ENCODE measurements around the gene RALY. TPM values are rescaled to one million over a fixed set of nuclear protein-coding genes. Genes with fewer than 3 reads are reported as not detected.

RALY gene
- total and polyA plus RNA-seq, 5 donors from 2014 or later = 160 to 216 (median 191) TPM

GRCh38 chr20:34083781-34084180, 90.1 kb downstream of the RALY start:
- H3K4me1 Mint-ChIP-seq = peaks cover 4 to 28% (median 21%) of the 10 kb centered on the region in 4 donors
- H3K36me3 Mint-ChIP-seq = peaks cover 36% of the 10 kb centered on the region
- Histone ChIP-seq H3K9me3 (ENCODE audit: control insufficient read depth in 2 of 2, low read length in 2 of 2) (no peaks in the 10 kb centered on the region), H3K27me3 (ENCODE audit: control insufficient read depth, insufficient read depth, low read length) (no peaks in the 10 kb centered on the region), H3K27ac (ENCODE audit: insufficient read depth, low read length, poor library complexity, severe bottlenecking) (no peak overlapping the region), H3K4me3 (ENCODE audit: low read depth, low read length) (no peak overlapping the region), H3K4me1 (ENCODE audit: control insufficient read depth, insufficient read depth, low read length, poor library complexity, severe bottlenecking) (no peaks in the 10 kb centered on the region), H3K36me3 (ENCODE audit: control insufficient read depth, insufficient read depth, low read length) (peaks cover 77% of the 10 kb centered on the region)
- no peaks in the 10 kb centered on the region for H3K9me3 Mint-ChIP-seq
- DNase-seq = no peak
- H3K4me3 Mint-ChIP-seq = no peak overlapping the region
- peak overlapping the region; percentile 28 to 63 (median 44) for H3K27ac Mint-ChIP-seq
- ATAC-seq (ENCODE audit: low read depth in 2 of 2) = no peak
- H3K27me3 Mint-ChIP-seq = no peaks in the 10 kb centered on the region

- H3K4me3 Mint-ChIP-seq = no peak overlapping the region
- H3K4me3 ChIP-seq (ENCODE audit: low read depth, low read length) = no peak overlapping the region
- no peaks in the 10 kb centered on the region for H3K27me3 ChIP-seq (ENCODE audit: control insufficient read depth, insufficient read depth, low read length)
- H3K4me1 Mint-ChIP-seq = peaks cover 4 to 27% (median 21%) of the 10 kb centered on the region in 4 donors
- no peak for DNase-seq
- H3K27ac ChIP-seq (ENCODE audit: insufficient read depth, low read length, poor library complexity, severe bottlenecking) = no peak overlapping the region
- H3K9me3 Mint-ChIP-seq = no peaks in the 10 kb centered on the region
- no peaks in the 10 kb centered on the region for H3K4me1 ChIP-seq (ENCODE audit: control insufficient read depth, insufficient read depth, low read length, poor library complexity, severe bottlenecking)
- H3K36me3 Mint-ChIP-seq = peaks cover 36% of the 10 kb centered on the region
- H3K36me3 ChIP-seq (ENCODE audit: control insufficient read depth, insufficient read depth, low read length) = peaks cover 77% of the 10 kb centered on the region
- no peaks in the 10 kb centered on the region for H3K27me3 Mint-ChIP-seq
- no peak for ATAC-seq (ENCODE audit: low read depth in 2 of 2)
- peak overlapping the region in 2 of 3 donors; percentile 44 to 63 for H3K27ac Mint-ChIP-seq
- no peaks in the 10 kb centered on the region for H3K9me3 ChIP-seq (ENCODE audit: control insufficient read depth in 2 of 2, low read length in 2 of 2)
Observed at GRCh38 chr20:34084227-34084923, 90.7 kb downstream of the RALY start.

- no peak overlapping the region for H3K27ac ChIP-seq (ENCODE audit: insufficient read depth, low read length, poor library complexity, severe bottlenecking)
- H3K4me1 Mint-ChIP-seq = peaks cover 4 to 29% (median 21%) of the 10 kb centered on the region in 4 donors
- peaks cover 80% of the 10 kb centered on the region for H3K36me3 ChIP-seq (ENCODE audit: control insufficient read depth, insufficient read depth, low read length)
Observed at GRCh38 chr20:34085544-34086040, 91.9 kb downstream of the RALY start.

GRCh38 chr20:34088305-34089174, 94.8 kb downstream of the RALY start:
- no peak overlapping the region for H3K27ac ChIP-seq (ENCODE audit: insufficient read depth, low read length, poor library complexity, severe bottlenecking)
- H3K27ac Mint-ChIP-seq = peak overlapping the region in 2 of 3 donors; percentile 35 to 51

More at GRCh38 chr20:34085544-34086040, 91.9 kb downstream of the RALY start:
- no peak overlapping the region for H3K4me3 ChIP-seq (ENCODE audit: low read depth, low read length)
- no peaks in the 10 kb centered on the region for H3K27me3 Mint-ChIP-seq
- no peaks in the 10 kb centered on the region for H3K9me3 Mint-ChIP-seq
- no peaks in the 10 kb centered on the region for H3K4me1 ChIP-seq (ENCODE audit: control insufficient read depth, insufficient read depth, low read length, poor library complexity, severe bottlenecking)
- peak overlapping the region; percentile 63 to 95 (median 68) for H3K27ac Mint-ChIP-seq
- no peak for ATAC-seq (ENCODE audit: low read depth in 2 of 2)
- no peak overlapping the region for H3K4me3 Mint-ChIP-seq
- no peak for DNase-seq
- H3K36me3 Mint-ChIP-seq = peaks cover 44% of the 10 kb centered on the region
- no peaks in the 10 kb centered on the region for H3K27me3 ChIP-seq (ENCODE audit: control insufficient read depth, insufficient read depth, low read length)
- H3K9me3 ChIP-seq (ENCODE audit: control insufficient read depth in 2 of 2, low read length in 2 of 2) = no peaks in the 10 kb centered on the region

GRCh38 chr20:34089175-34089479, 95.4 kb downstream of the RALY start:
- Mint-ChIP-seq H3K4me1 (peaks cover 9 to 24% (median 16%) of the 10 kb centered on the region in 4 donors), H3K27ac (peak overlapping the region in 1 of 3 donors; percentile 35), H3K9me3 (no peaks in the 10 kb centered on the region), H3K4me3 (no peak overlapping the region), H3K36me3 (peaks cover 57% of the 10 kb centered on the region), H3K27me3 (no peaks in the 10 kb centered on the region)
- Histone ChIP-seq H3K36me3 (ENCODE audit: control insufficient read depth, insufficient read depth, low read length) (peaks cover 85% of the 10 kb centered on the region), H3K27ac (ENCODE audit: insufficient read depth, low read length, poor library complexity, severe bottlenecking) (no peak overlapping the region), H3K4me1 (ENCODE audit: control insufficient read depth, insufficient read depth, low read length, poor library complexity, severe bottlenecking) (no peaks in the 10 kb centered on the region), H3K9me3 (ENCODE audit: control insufficient read depth in 2 of 2, low read length in 2 of 2) (no peaks in the 10 kb centered on the region), H3K4me3 (ENCODE audit: low read depth, low read length) (no peak overlapping the region), H3K27me3 (ENCODE audit: control insufficient read depth, insufficient read depth, low read length) (no peaks in the 10 kb centered on the region)
- ATAC-seq (ENCODE audit: low read depth in 2 of 2) (no peak), DNase-seq (no peak)

More at GRCh38 chr20:34088305-34089174, 94.8 kb downstream of the RALY start:
- Mint-ChIP-seq H3K4me1 (peaks cover 7 to 26% (median 19%) of the 10 kb centered on the region in 4 donors), H3K4me3 (no peak overlapping the region), H3K9me3 (no peaks in the 10 kb centered on the region), H3K27me3 (no peaks in the 10 kb centered on the region), H3K36me3 (peaks cover 55% of the 10 kb centered on the region)
- ATAC-seq (ENCODE audit: low read depth in 2 of 2) (no peak), DNase-seq (no peak)
- Histone ChIP-seq H3K36me3 (ENCODE audit: control insufficient read depth, insufficient read depth, low read length) (peaks cover 85% of the 10 kb centered on the region), H3K27me3 (ENCODE audit: control insufficient read depth, insufficient read depth, low read length) (no peaks in the 10 kb centered on the region), H3K4me1 (ENCODE audit: control insufficient read depth, insufficient read depth, low read length, poor library complexity, severe bottlenecking) (no peaks in the 10 kb centered on the region), H3K4me3 (ENCODE audit: low read depth, low read length) (no peak overlapping the region), H3K9me3 (ENCODE audit: control insufficient read depth in 2 of 2, low read length in 2 of 2) (no peaks in the 10 kb centered on the region)

GRCh38 chr20:34089655-34090345, 96.1 kb downstream of the RALY start:
- Histone ChIP-seq H3K27ac (ENCODE audit: insufficient read depth, low read length, poor library complexity, severe bottlenecking) (no peak overlapping the region), H3K36me3 (ENCODE audit: control insufficient read depth, insufficient read depth, low read length) (peaks cover 85% of the 10 kb centered on the region), H3K9me3 (ENCODE audit: control insufficient read depth in 2 of 2, low read length in 2 of 2) (no peaks in the 10 kb centered on the region), H3K4me3 (ENCODE audit: low read depth, low read length) (no peak overlapping the region), H3K27me3 (ENCODE audit: control insufficient read depth, insufficient read depth, low read length) (no peaks in the 10 kb centered on the region), H3K4me1 (ENCODE audit: control insufficient read depth, insufficient read depth, low read length, poor library complexity, severe bottlenecking) (no peaks in the 10 kb centered on the region)
- Mint-ChIP-seq H3K27me3 (no peaks in the 10 kb centered on the region), H3K4me3 (no peak overlapping the region), H3K4me1 (peaks cover 9 to 22% (median 15%) of the 10 kb centered on the region in 4 donors), H3K27ac (peak overlapping the region in 1 of 3 donors; percentile 77), H3K36me3 (peaks cover 54% of the 10 kb centered on the region), H3K9me3 (no peaks in the 10 kb centered on the region)
- no peak for DNase-seq
- ATAC-seq (ENCODE audit: low read depth in 2 of 2) = no peak

GRCh38 chr20:34090645-34091044, 96.9 kb downstream of the RALY start:
- H3K27me3 Mint-ChIP-seq = no peaks in the 10 kb centered on the region
- H3K27ac Mint-ChIP-seq = no peak overlapping the region
- peaks cover 52% of the 10 kb centered on the region for H3K36me3 Mint-ChIP-seq

More at GRCh38 chr20:34090645-34091044, 96.9 kb downstream of the RALY start:
- ATAC-seq (ENCODE audit: low read depth in 2 of 2) = no peak
- H3K27ac ChIP-seq (ENCODE audit: insufficient read depth, low read length, poor library complexity, severe bottlenecking) = no peak overlapping the region
- H3K4me1 ChIP-seq (ENCODE audit: control insufficient read depth, insufficient read depth, low read length, poor library complexity, severe bottlenecking) = no peaks in the 10 kb centered on the region
- H3K36me3 ChIP-seq (ENCODE audit: control insufficient read depth, insufficient read depth, low read length) = peaks cover 87% of the 10 kb centered on the region
- DNase-seq = no peak
- no peaks in the 10 kb centered on the region for H3K27me3 ChIP-seq (ENCODE audit: control insufficient read depth, insufficient read depth, low read length)
- no peaks in the 10 kb centered on the region for H3K9me3 Mint-ChIP-seq
- H3K4me1 Mint-ChIP-seq = peaks cover 4 to 18% (median 11%) of the 10 kb centered on the region in 4 donors
- no peak overlapping the region for H3K4me3 ChIP-seq (ENCODE audit: low read depth, low read length)
- no peaks in the 10 kb centered on the region for H3K9me3 ChIP-seq (ENCODE audit: control insufficient read depth in 2 of 2, low read length in 2 of 2)
- H3K4me3 Mint-ChIP-seq = no peak overlapping the region
